Liver (tissue), 9 donors: ENCODE data around the gene HGD. TPM values are rescaled to one million over a fixed set of nuclear protein-coding genes. Genes with fewer than 3 reads are reported as not detected.

Experiments
- DNase-seq: peaks from one replicate; pipeline ENCODE4 v3.0.0-alpha.2; 2017; ENCODE audit warnings: low spot score
- H3K27ac ChIP-seq, 2 donors: one replicate each; pipeline ENCODE4 v1.7.0; 2013; ENCODE audit warnings: inconsistent platforms in 2 of 2, low read length in 2 of 2, control low read depth in 1 of 2, low read depth in 1 of 2, mild to moderate bottlenecking in 1 of 2
- H3K27me3 ChIP-seq, 4 donors: one replicate each; pipeline versions ENCODE4 v1.6.1 to v1.7.0; 2013; ENCODE audit warnings: low read length in 3 of 4, inconsistent platforms in 1 of 4, mild to moderate bottlenecking in 1 of 4, moderate library complexity in 1 of 4; ENCODE audit not compliant: control insufficient read depth in 4 of 4, insufficient read depth in 4 of 4
- H3K36me3 ChIP-seq, 4 donors: one replicate each; pipeline versions ENCODE4 v1.6.1 to v1.7.0; 2013; ENCODE audit warnings: low read length in 3 of 4, mild to moderate bottlenecking in 3 of 4, low read depth in 1 of 4, moderate library complexity in 1 of 4; ENCODE audit not compliant: control insufficient read depth in 4 of 4, insufficient read depth in 3 of 4
- H3K4me1 ChIP-seq, 4 donors: one replicate each; pipeline versions ENCODE4 v1.6.1 to v1.7.0; 2013; ENCODE audit warnings: low read length in 3 of 4, mild to moderate bottlenecking in 3 of 4, moderate library complexity in 1 of 4; ENCODE audit not compliant: control insufficient read depth in 4 of 4, insufficient read depth in 4 of 4
- H3K4me3 ChIP-seq, 3 donors: one replicate each; pipeline versions ENCODE4 v1.6.1 to v1.7.0; 2013; ENCODE audit warnings: low read length in 3 of 3, control low read depth in 1 of 3, low read depth in 1 of 3, mild to moderate bottlenecking in 1 of 3
- H3K9ac ChIP-seq, 2 donors: one replicate each; pipeline ENCODE4 v1.7.0; 2013; ENCODE audit warnings: low read length in 2 of 2, mild to moderate bottlenecking in 2 of 2, moderate library complexity in 2 of 2, control low read depth in 1 of 2, low read depth in 1 of 2
- H3K9me3 ChIP-seq, 4 donors: one replicate each; pipeline versions ENCODE4 v1.6.1 to v1.7.0; 2013; ENCODE audit warnings: low read length in 3 of 4; ENCODE audit not compliant: control insufficient read depth in 4 of 4
- ATF3 ChIP-seq: IDR thresholded peaks from 2 replicates; pipeline ENCODE4 v1.6.1; 2016; ENCODE audit warnings: antibody characterized with exemption
- EGR1 ChIP-seq, 2 donors: IDR thresholded peaks; 2 replicates each; pipeline ENCODE4 v1.6.1; 2016 to 2018; ENCODE audit warnings: antibody characterized with exemption in 2 of 2, low read depth in 2 of 2
- FOXA1 ChIP-seq: IDR thresholded peaks from 2 replicates; pipeline ENCODE4 v1.6.1; 2016; ENCODE audit warnings: antibody characterized with exemption
- FOXA2 ChIP-seq: IDR thresholded peaks from 2 replicates; pipeline ENCODE4 v1.6.1; 2016; ENCODE audit warnings: antibody characterized with exemption
- GABPA ChIP-seq, 2 donors: IDR thresholded peaks in 1 of 2; conservative IDR thresholded peaks in 1 of 2; 2 replicates each; pipeline ENCODE4 v1.6.1; 2016; ENCODE audit warnings: antibody characterized with exemption in 2 of 2, mild to moderate bottlenecking in 1 of 2, moderate library complexity in 1 of 2
- HNF4A ChIP-seq, 2 donors: conservative IDR thresholded peaks; 2 replicates each; pipeline ENCODE4 v1.6.1; 2016; ENCODE audit warnings: antibody characterized with exemption in 2 of 2, mild to moderate bottlenecking in 2 of 2
- HNF4G ChIP-seq: IDR thresholded peaks from 2 replicates; pipeline ENCODE4 v1.6.1; 2016; ENCODE audit warnings: antibody characterized with exemption
- JUND ChIP-seq, 2 donors: IDR thresholded peaks; 2 replicates each; pipeline ENCODE4 v1.6.1; 2016; ENCODE audit warnings: antibody characterized with exemption in 2 of 2
- MAX ChIP-seq: IDR thresholded peaks from 2 replicates; pipeline ENCODE4 v1.6.1; 2016; ENCODE audit warnings: antibody characterized with exemption
- NR2F2 ChIP-seq: IDR thresholded peaks from 2 replicates; pipeline ENCODE4 v1.6.1; 2016; ENCODE audit warnings: antibody characterized with exemption
- RAD21 ChIP-seq, 2 donors: IDR thresholded peaks; 2 replicates each; pipeline ENCODE4 v1.6.1; 2016; ENCODE audit warnings: antibody characterized with exemption in 2 of 2, mild to moderate bottlenecking in 2 of 2
- REST ChIP-seq: IDR thresholded peaks from 2 replicates; pipeline ENCODE4 v1.6.1; 2016; ENCODE audit warnings: antibody characterized with exemption, mild to moderate bottlenecking
- RXRA ChIP-seq, 2 donors: IDR thresholded peaks; 2 replicates each; pipeline ENCODE4 v1.6.1; 2017 to 2018; ENCODE audit warnings: antibody characterized with exemption in 2 of 2, mild to moderate bottlenecking in 1 of 2
- SP1 ChIP-seq: IDR thresholded peaks from 2 replicates; pipeline ENCODE4 v1.6.1; 2018; ENCODE audit warnings: antibody characterized with exemption, mild to moderate bottlenecking
- TAF1 ChIP-seq: conservative IDR thresholded peaks from 2 replicates; pipeline ENCODE4 v1.6.1; 2016; ENCODE audit warnings: antibody characterized with exemption, mild to moderate bottlenecking
- YY1 ChIP-seq: IDR thresholded peaks from 2 replicates; pipeline ENCODE4 v1.6.1; 2016; ENCODE audit warnings: antibody characterized with exemption, mild to moderate bottlenecking
- ZBTB33 ChIP-seq: IDR thresholded peaks from 2 replicates; pipeline ENCODE4 v1.6.1; 2016; ENCODE audit warnings: antibody characterized with exemption
- polyA plus RNA-seq, 2 donors: library from polyadenylated mRNA; stranded (reverse) in 1 of 2; unstranded in 1 of 2; fragments of 200-250 nt in 1 of 2; fragments of >200 nt in 1 of 2; fragmentation: Nextera tagmentation in 1 of 2; extraction: Ambion mirVana in 1 of 2; gene quantifications; one replicate each; pipeline versions ENCODE4 v1.2.1 to v1.2.3, GENCODE V29; 2013 to 2015
- total RNA-seq, 2 donors: library from RNA; depleted of rRNA; stranded (reverse); fragments of >200 nt; gene quantifications; one replicate each; pipeline ENCODE4 v1.2.3, GENCODE V29; 2014
- TF ChIP-seq, protein P1 (sequence below): fragments of 150-350 bp; IDR thresholded peaks from 2 replicates; pipeline ENCODE4 v1.5.1; 2017; ENCODE audit warnings: improper control_type of control experiment, low read depth, low read length; ENCODE audit not compliant: missing input control
- donor health status: healthy.
- donor health status: healthy.
- donor health status: healthy.
- donor health status: healthy.
- donor health status: healthy.

HGD gene
- total and polyA plus RNA-seq, 4 donors, result 83.5 to 326 (median 246) TPM

DNA sequence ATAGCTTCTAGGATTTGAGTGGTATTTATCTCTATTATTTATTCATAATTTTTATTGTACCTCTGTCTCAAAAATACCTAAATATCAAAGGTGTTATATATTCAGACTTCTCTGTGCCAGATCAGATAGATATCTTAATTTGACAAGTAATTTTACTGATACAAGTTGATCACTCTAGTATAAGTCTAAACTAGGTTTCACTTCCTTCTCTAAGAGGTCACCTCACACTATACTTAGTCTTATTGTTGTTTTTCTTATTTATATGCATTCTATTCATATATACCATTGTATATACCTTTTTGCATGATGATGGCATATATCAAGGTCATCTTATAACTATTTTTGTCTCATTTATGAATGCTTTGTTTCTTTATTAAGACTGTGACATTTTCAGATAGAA lies 26.4 kb upstream of the HGD start:
- Histone ChIP-seq H3K27ac (no peak overlapping the region), H3K9ac (no peak overlapping the region), H3K4me3 (no peak overlapping the region), H3K27me3 (no peaks in the 10 kb centered on the region), H3K4me1 (peaks cover 0 to 5% (median 2%) of the 10 kb centered on the region in 4 donors), H3K9me3 (no peaks in the 10 kb centered on the region), H3K36me3 (peaks cover 0 to 7% (median 0%) of the 10 kb centered on the region in 4 donors)
- no peak for DNase-seq
- TF ChIP-seq ZBTB33 (no peak), RAD21 (IDR thresholded peaks at IDR 0.05) (no peak), YY1 (no peak), TAF1 (no peak), NR2F2 (no peak), FOXA1 (no peak), RXRA (IDR thresholded peaks at IDR 0.05) (no peak), JUND (IDR thresholded peaks at IDR 0.05) (no peak), ATF3 (no peak), MAX (no peak), SP1 (no peak), HNF4A (conservative IDR thresholded peaks at IDR 0.05) (no peak), EGR1 (IDR thresholded peaks at IDR 0.05; ENCODE audit: low read depth in 2 of 2) (no peak)
- TF ChIP-seq, protein P1, sequence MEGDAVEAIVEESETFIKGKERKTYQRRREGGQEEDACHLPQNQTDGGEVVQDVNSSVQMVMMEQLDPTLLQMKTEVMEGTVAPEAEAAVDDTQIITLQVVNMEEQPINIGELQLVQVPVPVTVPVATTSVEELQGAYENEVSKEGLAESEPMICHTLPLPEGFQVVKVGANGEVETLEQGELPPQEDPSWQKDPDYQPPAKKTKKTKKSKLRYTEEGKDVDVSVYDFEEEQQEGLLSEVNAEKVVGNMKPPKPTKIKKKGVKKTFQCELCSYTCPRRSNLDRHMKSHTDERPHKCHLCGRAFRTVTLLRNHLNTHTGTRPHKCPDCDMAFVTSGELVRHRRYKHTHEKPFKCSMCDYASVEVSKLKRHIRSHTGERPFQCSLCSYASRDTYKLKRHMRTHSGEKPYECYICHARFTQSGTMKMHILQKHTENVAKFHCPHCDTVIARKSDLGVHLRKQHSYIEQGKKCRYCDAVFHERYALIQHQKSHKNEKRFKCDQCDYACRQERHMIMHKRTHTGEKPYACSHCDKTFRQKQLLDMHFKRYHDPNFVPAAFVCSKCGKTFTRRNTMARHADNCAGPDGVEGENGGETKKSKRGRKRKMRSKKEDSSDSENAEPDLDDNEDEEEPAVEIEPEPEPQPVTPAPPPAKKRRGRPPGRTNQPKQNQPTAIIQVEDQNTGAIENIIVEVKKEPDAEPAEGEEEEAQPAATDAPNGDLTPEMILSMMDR, result no peak

- Histone ChIP-seq H3K9ac (no peak overlapping the region), H3K36me3 (peaks cover 0 to 7% (median 1%) of the 10 kb centered on the region in 4 donors), H3K4me3 (no peak overlapping the region), H3K4me1 (peaks cover 0 to 5% (median 2%) of the 10 kb centered on the region in 4 donors), H3K27me3 (no peaks in the 10 kb centered on the region), H3K27ac (no peak overlapping the region), H3K9me3 (no peaks in the 10 kb centered on the region)
- no peak for DNase-seq
- no peak for TF ChIP-seq HNF4G
- TF ChIP-seq MAX, result no peak
- no peak for TF ChIP-seq GABPA (IDR thresholded peaks at IDR 0.05 in 1 of 2, conservative IDR thresholded peaks at IDR 0.05 in 1 of 2)
- no peak for TF ChIP-seq FOXA2
- no peak for TF ChIP-seq TAF1
- no peak for TF ChIP-seq REST
- TF ChIP-seq YY1, result no peak
- TF ChIP-seq EGR1 (IDR thresholded peaks at IDR 0.05; ENCODE audit: low read depth in 2 of 2), result no peak
- TF ChIP-seq NR2F2, result no peak
- TF ChIP-seq ATF3, result no peak
- TF ChIP-seq JUND (IDR thresholded peaks at IDR 0.05), result no peak
- TF ChIP-seq RAD21 (IDR thresholded peaks at IDR 0.05), result no peak
- no peak for TF ChIP-seq FOXA1
- TF ChIP-seq RXRA (IDR thresholded peaks at IDR 0.05), result no peak
These were observed 24.9 kb upstream of the HGD start for GRCh38 chr3:120706950-120707349.
